IMR-90 (cell line): Measurements from ENCODE around the gene GPER1.

Experiments used
- CTCF ChIP-seq: conservative IDR thresholded peaks from 2 replicates; pipeline ENCODE4 v1.5.1; 2012; ENCODE audit warnings: mild to moderate bottlenecking, low read depth, low read length, improper control_type of control experiment
- ELK1 ChIP-seq: fragments of 150-350 bp; IDR thresholded peaks from 2 replicates; pipeline ENCODE4 v1.6.1; 2016; ENCODE audit warnings: low read depth, mild to moderate bottlenecking, low read length, moderate library complexity, borderline replicate concordance
- FOS ChIP-seq: fragments of 150-350 bp; IDR thresholded peaks from 2 replicates; pipeline ENCODE4 v1.6.1; 2016; ENCODE audit warnings: low read depth, low read length
- MAZ ChIP-seq: IDR thresholded peaks from 2 replicates; pipeline ENCODE4 v1.6.1; 2012; ENCODE audit warnings: low read depth, mild to moderate bottlenecking, low read length, improper control_type of control experiment, moderate library complexity, borderline replicate concordance
- POLR2A ChIP-seq: IDR thresholded peaks from 2 replicates; pipeline ENCODE4 v1.6.1; 2012; ENCODE audit warnings: mild to moderate bottlenecking, low read depth, low read length
- USF2 ChIP-seq: fragments of 150-350 bp; IDR thresholded peaks from 2 replicates; pipeline ENCODE4 v1.6.1; 2017; ENCODE audit warnings: mild to moderate bottlenecking, antibody characterized with exemption, low read length, low read depth

- TF ChIP-seq MAZ: no peak
- no peak for TF ChIP-seq USF2
- no peak for TF ChIP-seq CTCF
- TF ChIP-seq POLR2A: no peak
- TF ChIP-seq FOS: no peak
- TF ChIP-seq ELK1: no peak
Measured at GRCh38 chr7:1068619-1069018, 19.3 kb upstream of the GPER1 start.
